Neural progenitor cell (in vitro differentiated cells): Measurements from ENCODE around the gene RAB11FIP5. TPM values are rescaled to one million over a fixed set of nuclear protein-coding genes. Genes with fewer than 3 reads are reported as not detected.

Experiments used
- DNase-seq: peaks from one replicate; pipeline ENCODE4 v3.0.0-alpha.2; 2016; ENCODE audit warnings: low spot score
- H2AFZ ChIP-seq: fragments of 200-600 bp; sonication (generic); replicated peaks from 2 replicates; pipeline ENCODE4 v1.6.1; 2016; ENCODE audit warnings: antibody characterized with exemption
- H3F3A ChIP-seq: fragments of 200-600 bp; sonication (generic); 2 replicates; pipeline ENCODE4 v1.6.1; 2016; ENCODE audit warnings: antibody characterized with exemption, low read depth
- H3K27ac ChIP-seq: fragments of 200-600 bp; sonication (generic); 2 replicates; pipeline ENCODE4 v1.5.1; 2016; ENCODE audit warnings: mild to moderate bottlenecking
- H3K27me3 ChIP-seq: fragments of 200-600 bp; sonication (generic); 2 replicates; pipeline ENCODE4 v1.6.1; 2016; ENCODE audit warnings: mild to moderate bottlenecking, moderate library complexity
- H3K36me3 ChIP-seq: fragments of 200-600 bp; sonication (generic); 2 replicates; pipeline ENCODE4 v1.5.1; 2016
- H3K4me1 ChIP-seq: fragments of 200-600 bp; sonication (generic); 2 replicates; pipeline ENCODE4 v1.6.1; 2016; ENCODE audit warnings: mixed run types
- H3K4me2 ChIP-seq: fragments of 200-600 bp; sonication (generic); 2 replicates; pipeline ENCODE4 v1.6.1; 2016
- H3K4me3 ChIP-seq: fragments of 200-600 bp; sonication (generic); 2 replicates; pipeline ENCODE4 v1.5.1; 2016
- H3K79me2 ChIP-seq: fragments of 200-600 bp; sonication (generic); 2 replicates; pipeline ENCODE4 v1.6.1; 2016; ENCODE audit warnings: low read depth
- H3K9ac ChIP-seq: fragments of 200-600 bp; sonication (generic); 2 replicates; pipeline ENCODE4 v1.6.1; 2016
- H3K9me3 ChIP-seq: fragments of 200-600 bp; sonication (generic); 2 replicates; pipeline ENCODE4 v1.5.1; 2016; ENCODE audit warnings: low read depth
- H4K20me1 ChIP-seq: fragments of 200-600 bp; sonication (generic); 2 replicates; pipeline ENCODE4 v1.6.1; 2016; ENCODE audit warnings: low read depth
- H3K27ac Mint-ChIP-seq: 3 replicates; pipeline ENCODE4 v1.8.0; 2021; ENCODE audit warnings: mixed read lengths
- H3K27me3 Mint-ChIP-seq: 2 replicates; pipeline ENCODE4 v1.8.0; 2022; ENCODE audit warnings: low read depth, mild to moderate bottlenecking, inconsistent platforms, moderate library complexity, mixed read lengths; ENCODE audit not compliant: insufficient read depth
- H3K36me3 Mint-ChIP-seq: 3 replicates; pipeline ENCODE4 v1.8.0; 2021; ENCODE audit warnings: mixed read lengths
- H3K4me1 Mint-ChIP-seq: 3 replicates; pipeline ENCODE4 v1.8.0; 2021; ENCODE audit warnings: mixed read lengths
- H3K4me3 Mint-ChIP-seq: 3 replicates; pipeline ENCODE4 v1.8.0; 2021; ENCODE audit warnings: mild to moderate bottlenecking, moderate library complexity, mixed read lengths
- H3K9me3 Mint-ChIP-seq: 3 replicates; pipeline ENCODE4 v1.8.0; 2020; ENCODE audit warnings: mixed read lengths
- EZH2 ChIP-seq: fragments of 200-600 bp; sonication (generic); IDR thresholded peaks from 2 replicates; pipeline ENCODE4 v1.6.1; 2017; ENCODE audit warnings: antibody characterized with exemption, mild to moderate bottlenecking, moderate library complexity
- EZH2phosphoT487 ChIP-seq: fragments of 200-600 bp; sonication (generic); IDR thresholded peaks from 2 replicates; pipeline ENCODE4 v1.6.1; 2017; ENCODE audit warnings: antibody characterized with exemption
- total RNA-seq: library from RNA; depleted of rRNA; stranded (reverse); fragments of >200 nt; gene quantifications from 2 replicates; pipeline ENCODE4 v1.2.3, GENCODE V29; 2015; ENCODE audit warnings: low replicate concordance
- TF ChIP-seq, protein P1 (sequence below): fragments of 200-600 bp; sonication (generic); IDR thresholded peaks from 2 replicates; pipeline ENCODE4 v1.5.1; 2017; ENCODE audit warnings: antibody characterized with exemption, mild to moderate bottlenecking

The RAB11FIP5 gene
- total RNA-seq, 1 donor from 2014 or later = 4.2 TPM

DNA sequence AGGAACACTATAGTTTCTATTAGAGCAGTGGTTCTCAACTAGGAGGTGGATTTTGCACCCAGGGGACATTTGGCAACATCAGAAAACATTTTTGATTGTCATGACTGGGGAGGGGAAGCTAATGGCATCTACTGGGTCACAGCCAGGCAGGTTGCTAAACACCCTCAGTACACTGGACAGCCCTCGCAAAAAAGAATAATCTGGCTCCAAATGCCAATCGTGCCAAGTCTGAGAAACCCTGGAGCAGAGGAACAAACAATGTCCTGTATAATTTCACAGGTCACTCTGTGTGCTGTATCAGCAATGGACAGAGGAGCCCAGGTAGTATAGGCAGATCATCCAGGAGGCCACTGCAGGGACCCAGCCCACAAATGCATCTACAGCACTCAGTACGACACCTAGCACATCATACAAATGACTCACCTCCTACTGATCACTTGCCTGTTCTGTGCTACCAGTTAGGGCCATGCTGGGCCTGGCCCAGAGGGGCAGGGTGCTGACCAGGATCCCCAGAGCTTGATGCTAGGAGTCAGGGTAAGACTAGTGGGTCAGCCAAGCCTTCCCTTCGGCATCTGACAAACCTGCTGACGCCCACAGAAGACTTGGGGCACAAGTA, 78.9 kb downstream of the RAB11FIP5 start:
- Histone ChIP-seq H3K4me3 (no peak overlapping the region), H3K27me3 (no peaks in the 10 kb centered on the region), H2AFZ (no peak overlapping the region), H3K9ac (no peak overlapping the region), H3K79me2 (no peaks in the 10 kb centered on the region), H3K4me2 (no peak overlapping the region), H3K9me3 (no peaks in the 10 kb centered on the region), H4K20me1 (no peaks in the 10 kb centered on the region), H3K4me1 (peaks cover 5% of the 10 kb centered on the region), H3K27ac (no peak overlapping the region), H3K36me3 (no peaks in the 10 kb centered on the region), H3F3A (peaks cover 4% of the 10 kb centered on the region)
- TF ChIP-seq, protein P1, sequence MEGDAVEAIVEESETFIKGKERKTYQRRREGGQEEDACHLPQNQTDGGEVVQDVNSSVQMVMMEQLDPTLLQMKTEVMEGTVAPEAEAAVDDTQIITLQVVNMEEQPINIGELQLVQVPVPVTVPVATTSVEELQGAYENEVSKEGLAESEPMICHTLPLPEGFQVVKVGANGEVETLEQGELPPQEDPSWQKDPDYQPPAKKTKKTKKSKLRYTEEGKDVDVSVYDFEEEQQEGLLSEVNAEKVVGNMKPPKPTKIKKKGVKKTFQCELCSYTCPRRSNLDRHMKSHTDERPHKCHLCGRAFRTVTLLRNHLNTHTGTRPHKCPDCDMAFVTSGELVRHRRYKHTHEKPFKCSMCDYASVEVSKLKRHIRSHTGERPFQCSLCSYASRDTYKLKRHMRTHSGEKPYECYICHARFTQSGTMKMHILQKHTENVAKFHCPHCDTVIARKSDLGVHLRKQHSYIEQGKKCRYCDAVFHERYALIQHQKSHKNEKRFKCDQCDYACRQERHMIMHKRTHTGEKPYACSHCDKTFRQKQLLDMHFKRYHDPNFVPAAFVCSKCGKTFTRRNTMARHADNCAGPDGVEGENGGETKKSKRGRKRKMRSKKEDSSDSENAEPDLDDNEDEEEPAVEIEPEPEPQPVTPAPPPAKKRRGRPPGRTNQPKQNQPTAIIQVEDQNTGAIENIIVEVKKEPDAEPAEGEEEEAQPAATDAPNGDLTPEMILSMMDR = no peak
- TF ChIP-seq EZH2phosphoT487 = no peak
- TF ChIP-seq EZH2 = no peak
- H3K4me3 Mint-ChIP-seq = no peak overlapping the region
- no peak overlapping the region for H3K27ac Mint-ChIP-seq
- H3K4me1 Mint-ChIP-seq = no peaks in the 10 kb centered on the region
- no peaks in the 10 kb centered on the region for H3K9me3 Mint-ChIP-seq
- H3K36me3 Mint-ChIP-seq = no peaks in the 10 kb centered on the region
- DNase-seq = no peak
- H3K27me3 Mint-ChIP-seq = peaks cover 2% of the 10 kb centered on the region

DNA sequence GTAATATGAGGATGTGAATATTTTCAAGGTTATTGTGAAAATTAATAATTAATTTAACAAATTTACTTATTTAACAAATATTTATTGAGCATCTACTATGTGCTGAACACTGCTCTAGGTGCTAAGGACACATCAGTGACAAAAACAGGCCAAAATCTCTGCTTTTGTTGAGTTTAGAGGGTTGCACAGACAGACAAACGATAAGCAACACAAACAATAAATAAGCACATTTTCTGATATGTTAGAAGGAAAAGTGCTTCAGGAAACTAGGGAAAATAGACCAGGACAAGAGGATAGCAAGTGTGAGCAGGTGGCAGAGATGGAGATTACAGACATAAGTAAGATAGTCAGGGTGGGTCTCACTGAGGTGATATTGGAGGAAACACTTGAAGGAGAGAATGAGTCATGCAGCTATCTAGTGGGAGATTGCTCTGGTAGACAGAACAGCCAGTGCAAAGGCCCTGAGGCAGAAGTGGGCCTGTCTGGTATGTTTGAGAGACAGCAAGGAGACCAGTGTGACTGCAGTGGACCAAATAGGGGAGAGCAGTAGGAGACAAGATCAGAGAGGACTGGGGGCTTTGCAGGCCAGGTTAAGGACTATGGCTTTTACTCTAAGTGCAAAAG, 79.5 kb downstream of the RAB11FIP5 start:
- Mint-ChIP-seq H3K27ac (no peak overlapping the region), H3K36me3 (no peaks in the 10 kb centered on the region), H3K4me3 (no peak overlapping the region), H3K4me1 (no peaks in the 10 kb centered on the region), H3K27me3 (peaks cover 2% of the 10 kb centered on the region), H3K9me3 (no peaks in the 10 kb centered on the region)
- Histone ChIP-seq H3F3A (peaks cover 4% of the 10 kb centered on the region), H3K79me2 (no peaks in the 10 kb centered on the region), H3K9me3 (no peaks in the 10 kb centered on the region), H4K20me1 (no peaks in the 10 kb centered on the region), H3K4me3 (no peak overlapping the region), H2AFZ (no peak overlapping the region), H3K27me3 (no peaks in the 10 kb centered on the region), H3K4me1 (peaks cover 9% of the 10 kb centered on the region), H3K9ac (no peak overlapping the region), H3K27ac (no peak overlapping the region), H3K36me3 (no peaks in the 10 kb centered on the region), H3K4me2 (no peak overlapping the region)
- TF ChIP-seq EZH2 = no peak
- TF ChIP-seq EZH2phosphoT487 = no peak
- TF ChIP-seq, protein P1 = no peak
- no peak for DNase-seq

DNA sequence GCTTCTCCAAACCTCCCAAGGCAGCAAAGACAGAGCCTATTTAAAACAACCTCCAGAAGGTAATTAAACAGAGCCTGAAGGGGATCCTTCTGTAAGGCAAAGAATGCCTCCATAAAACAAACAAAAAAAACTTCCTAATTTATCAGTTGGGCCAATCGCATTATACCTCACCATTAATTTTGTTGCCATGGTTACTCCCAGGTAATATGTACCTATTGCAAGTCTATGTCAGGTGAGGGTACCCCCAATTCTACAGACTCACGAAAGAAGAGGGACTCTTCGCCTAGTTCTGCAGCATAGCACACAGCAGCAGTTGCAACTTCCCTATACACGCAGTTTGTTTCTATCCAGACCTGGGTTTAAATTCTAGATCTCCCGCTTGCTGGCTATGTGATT, 80.0 kb downstream of the RAB11FIP5 start:
- no peaks in the 10 kb centered on the region for H4K20me1 ChIP-seq
- Mint-ChIP-seq H3K27me3 (peaks cover 2% of the 10 kb centered on the region), H3K27ac (no peak overlapping the region), H3K36me3 (no peaks in the 10 kb centered on the region), H3K4me3 (no peak overlapping the region), H3K4me1 (no peaks in the 10 kb centered on the region), H3K9me3 (no peaks in the 10 kb centered on the region)
- no peaks in the 10 kb centered on the region for H3K27me3 ChIP-seq
- no peak overlapping the region for H3K4me3 ChIP-seq
- no peak overlapping the region for H3K4me2 ChIP-seq
- peaks cover 4% of the 10 kb centered on the region for H3F3A ChIP-seq
- H3K36me3 ChIP-seq = no peaks in the 10 kb centered on the region
- H3K9ac ChIP-seq = no peak overlapping the region
- H3K27ac ChIP-seq = no peak overlapping the region
- no peak for TF ChIP-seq EZH2phosphoT487
- TF ChIP-seq EZH2 = no peak
- TF ChIP-seq, protein P1 = no peak
- no peak overlapping the region for H2AFZ ChIP-seq
- H3K79me2 ChIP-seq = no peaks in the 10 kb centered on the region
- no peak for DNase-seq
- no peaks in the 10 kb centered on the region for H3K9me3 ChIP-seq
- peaks cover 9% of the 10 kb centered on the region for H3K4me1 ChIP-seq
